Measurements from ENCODE around the gene KLF12.
A peak's percentile ranks its signal among the peaks of the same experiment; 100 is the strongest.

KLF12 gene

DNA sequence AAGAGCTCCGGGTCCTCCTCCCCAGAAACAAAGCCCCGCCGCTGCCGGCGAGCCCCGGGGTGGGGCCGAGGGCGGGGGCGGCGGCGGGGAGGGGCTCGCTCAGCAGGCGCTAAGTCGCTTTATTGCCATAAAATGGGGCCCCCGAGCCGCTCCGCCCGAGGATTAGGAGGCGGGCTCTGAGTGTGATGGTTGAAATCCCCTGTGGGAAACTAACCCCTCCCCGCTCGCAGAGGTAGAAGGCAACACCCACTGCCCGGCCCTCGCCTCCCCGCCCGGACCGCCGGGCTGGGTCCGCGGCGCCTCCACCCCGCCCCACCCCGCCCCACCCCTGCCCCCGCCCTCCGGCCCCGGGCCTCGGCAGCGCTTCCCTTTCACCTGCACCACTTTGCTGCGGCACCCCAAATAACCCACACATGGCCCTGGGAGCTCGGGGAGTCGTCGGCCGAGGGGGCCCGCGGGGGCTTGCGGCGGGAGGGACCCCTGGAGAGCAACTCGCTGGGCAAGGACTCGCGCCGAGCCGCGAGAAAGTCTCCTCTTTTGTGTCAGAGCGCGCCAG is at the start of gene KLF12:
Gene KLF12, minus strand, starts transcription at position 184 of the 556 bp plus-strand sequence.
- peak within 1 kb of the TSS; percentile 92 for H3K4me3 ChIP-seq (ENCODE audit: low read depth, low read length)
- TF ChIP-seq, protein P1, sequence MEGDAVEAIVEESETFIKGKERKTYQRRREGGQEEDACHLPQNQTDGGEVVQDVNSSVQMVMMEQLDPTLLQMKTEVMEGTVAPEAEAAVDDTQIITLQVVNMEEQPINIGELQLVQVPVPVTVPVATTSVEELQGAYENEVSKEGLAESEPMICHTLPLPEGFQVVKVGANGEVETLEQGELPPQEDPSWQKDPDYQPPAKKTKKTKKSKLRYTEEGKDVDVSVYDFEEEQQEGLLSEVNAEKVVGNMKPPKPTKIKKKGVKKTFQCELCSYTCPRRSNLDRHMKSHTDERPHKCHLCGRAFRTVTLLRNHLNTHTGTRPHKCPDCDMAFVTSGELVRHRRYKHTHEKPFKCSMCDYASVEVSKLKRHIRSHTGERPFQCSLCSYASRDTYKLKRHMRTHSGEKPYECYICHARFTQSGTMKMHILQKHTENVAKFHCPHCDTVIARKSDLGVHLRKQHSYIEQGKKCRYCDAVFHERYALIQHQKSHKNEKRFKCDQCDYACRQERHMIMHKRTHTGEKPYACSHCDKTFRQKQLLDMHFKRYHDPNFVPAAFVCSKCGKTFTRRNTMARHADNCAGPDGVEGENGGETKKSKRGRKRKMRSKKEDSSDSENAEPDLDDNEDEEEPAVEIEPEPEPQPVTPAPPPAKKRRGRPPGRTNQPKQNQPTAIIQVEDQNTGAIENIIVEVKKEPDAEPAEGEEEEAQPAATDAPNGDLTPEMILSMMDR (IDR thresholded peaks at IDR 0.05; ENCODE audit: borderline replicate concordance, insufficient read depth, low read depth, low read length) = no peak

DNA sequence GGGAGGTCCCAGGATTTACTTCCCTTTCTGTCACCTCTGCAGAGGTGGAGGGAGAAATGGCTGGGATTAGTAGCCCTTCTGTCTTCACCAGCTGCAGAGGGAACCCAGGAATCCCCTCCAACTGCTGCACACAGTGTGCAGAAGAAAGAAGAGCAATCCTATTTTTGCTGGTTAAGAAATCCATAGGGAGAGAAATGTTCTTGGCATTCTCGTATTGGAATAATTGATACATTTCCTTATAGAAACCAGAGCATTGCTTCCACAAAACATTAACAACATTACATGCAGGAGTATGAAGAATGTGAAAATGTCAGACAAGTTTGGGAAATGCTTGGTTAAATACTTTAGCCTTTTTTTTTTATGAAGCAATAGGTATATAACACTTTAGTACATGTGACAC is 48.3 kb upstream of the KLF12 start:
- TF ChIP-seq, protein P1 (IDR thresholded peaks at IDR 0.05; ENCODE audit: borderline replicate concordance, insufficient read depth, low read depth, low read length) = no peak
- H3K4me3 ChIP-seq (ENCODE audit: low read depth, low read length) = no peak overlapping the region

DNA sequence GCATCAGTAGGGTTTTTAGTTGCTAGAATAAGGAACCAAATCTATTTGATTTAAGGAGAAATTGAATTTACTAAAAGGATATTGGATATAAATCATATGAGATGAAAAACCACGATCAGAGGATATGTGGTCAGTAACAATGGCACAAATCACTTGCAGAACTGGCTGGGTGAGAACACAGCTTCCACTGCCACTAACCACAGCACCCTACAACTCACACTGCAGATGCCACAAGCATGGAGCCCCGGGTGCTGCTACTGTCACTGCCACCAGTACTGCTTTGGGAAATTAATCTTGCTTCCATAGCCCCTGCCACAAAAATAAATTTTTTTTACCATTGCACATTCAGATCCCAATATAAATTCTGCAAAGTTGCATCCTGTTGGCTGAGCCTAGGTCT is 40.6 kb upstream of the KLF12 start:
- TF ChIP-seq, protein P1 (IDR thresholded peaks at IDR 0.05; ENCODE audit: borderline replicate concordance, insufficient read depth, low read depth, low read length) = no peak
- H3K4me3 ChIP-seq (ENCODE audit: low read depth, low read length) = no peak overlapping the region

DNA sequence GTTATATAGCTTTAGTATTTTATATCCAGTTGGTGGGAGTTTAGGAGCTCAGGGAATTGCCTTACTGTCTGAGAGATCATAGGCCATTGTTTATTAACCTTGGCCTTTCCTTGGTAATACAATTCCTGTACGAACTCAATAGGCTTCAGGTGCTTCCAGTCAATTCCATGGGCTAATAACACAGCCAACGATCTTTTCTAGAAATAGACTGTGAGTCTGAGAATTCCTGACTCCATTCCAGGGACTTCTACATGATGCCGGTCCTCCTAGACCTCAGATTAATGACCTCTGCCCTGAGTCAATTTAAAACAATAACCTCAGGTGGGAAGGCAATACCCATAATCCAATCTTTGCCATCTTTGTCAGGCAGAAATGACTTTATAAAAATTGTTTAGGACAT is 39.6 kb upstream of the KLF12 start:
- TF ChIP-seq, protein P1 (IDR thresholded peaks at IDR 0.05; ENCODE audit: borderline replicate concordance, insufficient read depth, low read depth, low read length) = no peak
- no peak overlapping the region for H3K4me3 ChIP-seq (ENCODE audit: low read depth, low read length)

DNA sequence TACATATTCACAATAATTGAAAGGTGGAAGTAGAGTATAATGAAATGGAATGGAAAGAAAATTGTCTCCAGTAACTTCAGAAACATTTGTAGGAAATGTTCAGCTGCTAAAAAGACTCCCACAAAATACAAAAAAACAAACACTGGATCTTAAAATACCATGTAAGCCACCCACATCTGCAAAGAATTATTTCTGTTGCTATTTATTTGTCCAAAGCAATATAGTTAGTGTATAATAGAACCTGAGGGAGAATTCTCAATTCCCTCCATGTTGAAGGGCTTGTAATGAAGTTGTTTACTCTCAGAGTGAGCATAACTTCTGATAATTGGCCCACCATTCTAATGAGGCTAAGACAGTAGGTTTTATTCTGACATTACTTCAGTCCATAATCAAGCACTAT is 37.4 kb upstream of the KLF12 start:
- TF ChIP-seq, protein P1 (IDR thresholded peaks at IDR 0.05; ENCODE audit: borderline replicate concordance, insufficient read depth, low read depth, low read length) = no peak
- no peak overlapping the region for H3K4me3 ChIP-seq (ENCODE audit: low read depth, low read length)

DNA sequence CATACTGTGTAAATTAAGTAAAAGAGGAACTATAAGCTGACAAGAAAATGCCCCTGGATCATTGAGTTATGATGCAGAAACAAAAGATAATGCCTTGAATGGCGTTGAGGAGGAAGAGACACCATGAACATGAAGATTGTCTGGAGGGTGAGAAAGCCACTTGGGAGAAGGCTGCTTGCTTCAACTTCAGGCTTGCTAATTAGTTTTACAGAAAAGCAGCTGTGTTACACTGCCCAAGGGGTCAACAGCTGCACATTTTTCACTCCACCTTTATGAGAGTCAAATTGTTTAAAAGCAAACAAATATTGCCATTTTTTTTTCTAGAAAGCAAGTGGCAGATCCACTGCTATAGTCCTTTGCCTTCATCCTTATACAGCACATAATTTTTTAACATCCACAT is 35.5 kb upstream of the KLF12 start:
- H3K4me3 ChIP-seq (ENCODE audit: low read depth, low read length) = no peak overlapping the region
- TF ChIP-seq, protein P1 (IDR thresholded peaks at IDR 0.05; ENCODE audit: borderline replicate concordance, insufficient read depth, low read depth, low read length) = no peak

DNA sequence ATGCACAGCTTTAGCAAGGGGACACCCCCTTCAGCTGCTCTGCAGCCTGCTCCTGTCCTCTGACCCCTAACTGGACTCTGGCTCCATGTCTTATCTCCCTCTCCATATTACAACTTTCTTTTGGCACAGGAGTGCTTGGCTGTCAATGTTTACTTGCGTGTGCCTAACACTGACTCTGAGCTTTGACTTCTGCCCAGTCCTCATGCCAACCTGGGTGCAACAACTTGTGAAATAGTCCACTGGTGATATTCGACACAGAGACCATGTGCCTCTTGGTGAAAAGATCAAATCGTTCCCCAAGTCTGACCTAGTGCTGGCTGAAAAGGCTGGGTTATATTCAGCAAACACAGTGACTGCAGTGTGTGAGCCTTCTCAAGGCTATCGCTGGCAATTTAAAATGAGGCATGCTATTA is 34.1 kb upstream of the KLF12 start:
- TF ChIP-seq, protein P1 (IDR thresholded peaks at IDR 0.05; ENCODE audit: borderline replicate concordance, insufficient read depth, low read depth, low read length) = no peak
- no peak overlapping the region for H3K4me3 ChIP-seq (ENCODE audit: low read depth, low read length)
